Fibroblast of skin of right biceps (primary cell): ENCODE results near the gene GPS2.

Source experiments
- DNase-seq: peaks from one replicate; pipeline ENCODE4 v3.0.0-alpha.2; 2013

The GPS2 gene

DNA sequence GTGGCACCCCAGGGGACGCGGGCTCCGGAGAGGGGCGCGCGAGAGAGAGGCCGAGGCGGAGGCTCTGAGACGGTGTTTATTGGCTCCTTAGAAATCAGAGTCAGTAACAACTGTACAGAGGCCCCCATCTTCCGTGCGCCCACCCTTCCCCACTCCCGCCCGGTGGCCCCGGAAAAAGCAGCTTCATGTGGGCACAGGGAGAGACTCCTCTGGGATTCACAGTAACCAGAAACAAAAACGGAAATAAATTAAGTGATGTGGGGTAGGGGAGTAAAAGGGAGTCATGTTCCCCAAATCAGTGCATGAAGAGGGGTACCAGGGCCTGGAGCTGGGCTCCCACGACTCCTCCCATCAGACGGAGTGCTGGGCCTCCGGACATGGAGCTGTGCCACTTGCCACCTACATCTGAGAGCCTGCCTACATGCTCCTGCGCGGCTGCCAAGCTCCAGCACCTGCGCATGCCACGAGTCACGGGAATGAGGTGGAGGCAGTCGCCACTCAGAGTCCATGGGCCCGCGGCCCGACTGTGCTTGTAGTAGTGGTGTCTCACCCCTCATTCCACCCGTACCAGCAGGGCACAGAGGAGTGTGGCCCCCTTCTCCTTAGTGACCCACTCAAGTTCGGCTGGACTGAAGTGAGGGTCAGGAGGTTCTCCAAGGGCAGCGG is 543 bp upstream of the GPS2 start:
- no peak for DNase-seq

DNA sequence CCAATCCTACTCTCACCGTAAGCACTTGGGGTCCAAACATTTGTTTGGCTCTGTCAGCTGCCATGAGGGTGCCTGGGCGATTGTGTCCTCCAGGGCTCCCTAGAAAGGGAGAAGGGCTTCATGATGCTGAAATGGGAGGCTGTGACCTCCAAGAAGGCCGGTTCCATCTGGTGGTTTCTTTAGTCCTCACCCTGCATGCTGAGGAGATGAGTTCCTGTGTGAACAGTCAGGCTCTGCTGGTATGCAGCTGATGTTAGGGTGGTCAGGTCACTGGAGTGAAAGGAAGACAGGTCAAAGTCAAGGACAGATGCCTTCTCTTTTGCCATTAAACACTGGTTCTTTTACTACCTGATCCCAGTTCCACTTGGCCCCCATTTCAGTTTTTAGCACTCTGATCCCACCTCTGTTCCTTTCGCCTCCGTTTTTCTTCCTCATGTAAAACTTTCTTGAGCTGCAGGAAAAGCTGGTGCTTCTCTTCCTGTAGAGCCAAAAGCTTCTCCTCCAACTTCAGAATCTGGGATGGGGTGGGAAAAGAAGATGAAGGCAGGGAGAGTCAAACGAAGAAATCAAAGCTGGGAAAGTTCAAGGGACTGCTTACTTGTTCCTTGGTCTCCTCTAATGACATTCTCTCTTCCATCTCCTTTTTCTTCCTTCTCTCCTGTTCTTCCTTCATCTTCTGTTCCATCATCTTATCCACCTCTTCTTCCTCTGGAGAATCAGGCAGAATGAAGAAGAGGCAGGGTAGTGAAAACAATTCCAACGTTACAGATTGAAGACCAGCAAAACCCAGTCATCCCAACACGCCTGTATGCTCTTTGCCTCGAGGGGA is 1.1 kb downstream of the GPS2 start:
- peak; percentile 14 for DNase-seq

DNA sequence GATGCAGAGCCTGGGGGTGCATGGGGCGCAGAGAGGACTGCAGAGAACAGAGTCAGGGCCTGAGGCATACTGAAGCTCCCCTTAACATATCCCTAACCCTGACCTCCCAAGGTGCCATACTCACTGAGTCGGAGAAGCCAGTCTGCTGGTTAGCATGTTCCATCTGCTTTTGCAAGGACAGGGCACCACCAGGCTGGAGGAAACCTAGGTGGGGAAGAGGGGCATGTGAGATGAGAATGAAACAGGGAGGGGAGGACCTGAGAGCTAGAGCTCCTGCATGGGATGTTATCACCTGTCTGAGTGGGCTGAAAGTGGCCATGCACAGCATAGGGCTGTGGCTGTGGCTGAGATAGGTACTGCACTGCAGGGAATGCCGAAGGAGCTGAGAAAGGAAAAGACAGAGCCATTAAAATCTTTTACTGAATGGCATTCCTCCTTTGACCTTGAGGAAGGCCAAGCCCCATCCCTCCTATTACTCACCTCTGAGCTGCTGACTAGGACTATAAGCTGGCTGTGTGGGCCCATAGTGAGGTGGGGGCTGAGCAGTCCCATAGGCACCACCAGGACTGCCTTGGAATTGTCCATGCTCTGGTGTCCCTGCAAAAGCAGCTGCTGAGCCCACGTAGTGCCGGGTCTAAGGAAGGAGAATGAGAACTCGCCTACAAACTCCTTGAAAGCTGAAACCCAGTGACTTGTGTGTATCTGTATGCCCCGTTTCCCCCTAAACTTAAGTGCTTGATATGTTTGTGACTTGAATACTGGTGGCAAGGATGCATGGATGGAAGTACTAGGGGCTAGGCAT is 1.9 kb downstream of the GPS2 start:
- DNase-seq: peak; percentile 15

DNA sequence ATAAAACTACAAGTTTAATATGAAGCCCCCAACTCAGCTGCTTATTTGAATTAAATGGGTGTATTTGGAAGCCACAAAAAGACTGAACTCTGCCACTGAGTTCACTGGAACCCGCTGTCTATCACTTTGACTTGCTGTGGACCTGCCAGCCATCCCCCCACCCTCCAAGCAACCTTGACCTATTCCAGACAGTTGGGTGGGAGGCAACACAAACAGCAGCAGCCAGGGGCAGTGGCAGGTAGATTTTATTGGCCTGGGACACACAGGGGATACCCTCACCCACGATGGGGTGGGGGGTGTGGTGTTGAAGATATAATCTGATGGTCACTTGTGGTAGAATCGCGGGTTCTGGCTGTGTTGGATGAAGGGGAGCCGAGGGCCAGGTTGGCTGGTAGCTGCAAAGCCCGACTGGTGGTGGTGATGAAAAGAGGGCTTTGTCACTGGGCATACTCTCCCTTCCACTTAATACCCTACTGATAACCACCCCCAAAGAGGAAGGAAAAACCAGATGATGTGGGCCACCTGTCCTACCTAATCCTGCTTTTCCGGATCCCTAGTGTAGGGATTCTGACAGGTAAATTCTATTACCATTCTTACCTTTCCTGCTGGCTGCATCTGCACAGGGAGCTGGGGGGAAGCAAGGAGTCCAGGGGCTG is 2.6 kb downstream of the GPS2 start:
- DNase-seq: no peak

DNA sequence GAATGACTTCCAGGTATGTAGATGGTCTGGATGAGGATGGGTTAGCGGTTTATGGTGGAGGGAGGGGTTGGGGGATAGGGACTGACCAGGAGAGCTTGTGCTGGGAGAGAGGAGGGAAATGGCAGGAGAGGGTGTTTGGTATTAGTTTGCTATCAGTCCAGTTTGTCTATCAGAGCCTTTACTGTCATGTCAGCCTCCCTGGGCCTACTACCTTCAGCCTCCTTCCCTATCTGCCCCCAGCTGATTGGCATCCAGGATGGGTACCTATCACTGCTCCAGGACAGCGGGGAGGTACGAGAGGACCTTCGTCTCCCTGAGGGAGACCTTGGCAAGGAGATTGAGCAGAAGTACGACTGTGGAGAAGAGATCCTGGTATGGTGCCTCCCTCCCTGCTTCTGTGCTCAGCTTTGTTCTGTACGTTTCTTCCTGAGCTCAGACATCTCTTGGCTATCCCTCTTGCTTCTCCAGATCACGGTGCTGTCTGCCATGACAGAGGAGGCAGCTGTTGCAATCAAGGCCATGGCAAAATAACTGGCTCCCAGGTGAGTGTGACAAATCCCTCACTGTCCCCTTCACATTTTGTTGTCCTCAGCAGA is 4.0 kb downstream of the GPS2 start:
- DNase-seq: no peak

DNA sequence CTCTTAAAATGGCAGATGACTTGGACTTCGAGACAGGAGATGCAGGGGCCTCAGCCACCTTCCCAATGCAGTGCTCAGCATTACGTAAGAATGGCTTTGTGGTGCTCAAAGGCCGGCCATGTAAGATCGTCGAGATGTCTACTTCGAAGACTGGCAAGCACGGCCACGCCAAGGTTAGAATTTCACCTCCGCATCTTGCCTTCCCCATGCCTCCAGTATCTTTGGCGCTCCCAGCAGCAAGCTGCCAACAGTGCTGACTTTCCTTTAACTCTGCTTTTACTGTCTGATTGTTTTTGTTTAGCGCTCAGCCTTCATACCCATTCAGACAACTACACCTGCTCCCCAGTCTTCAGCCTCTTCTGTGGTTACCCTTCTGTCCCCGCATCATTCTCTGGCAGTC is 5.5 kb downstream of the GPS2 start:
- DNase-seq: no peak

DNA sequence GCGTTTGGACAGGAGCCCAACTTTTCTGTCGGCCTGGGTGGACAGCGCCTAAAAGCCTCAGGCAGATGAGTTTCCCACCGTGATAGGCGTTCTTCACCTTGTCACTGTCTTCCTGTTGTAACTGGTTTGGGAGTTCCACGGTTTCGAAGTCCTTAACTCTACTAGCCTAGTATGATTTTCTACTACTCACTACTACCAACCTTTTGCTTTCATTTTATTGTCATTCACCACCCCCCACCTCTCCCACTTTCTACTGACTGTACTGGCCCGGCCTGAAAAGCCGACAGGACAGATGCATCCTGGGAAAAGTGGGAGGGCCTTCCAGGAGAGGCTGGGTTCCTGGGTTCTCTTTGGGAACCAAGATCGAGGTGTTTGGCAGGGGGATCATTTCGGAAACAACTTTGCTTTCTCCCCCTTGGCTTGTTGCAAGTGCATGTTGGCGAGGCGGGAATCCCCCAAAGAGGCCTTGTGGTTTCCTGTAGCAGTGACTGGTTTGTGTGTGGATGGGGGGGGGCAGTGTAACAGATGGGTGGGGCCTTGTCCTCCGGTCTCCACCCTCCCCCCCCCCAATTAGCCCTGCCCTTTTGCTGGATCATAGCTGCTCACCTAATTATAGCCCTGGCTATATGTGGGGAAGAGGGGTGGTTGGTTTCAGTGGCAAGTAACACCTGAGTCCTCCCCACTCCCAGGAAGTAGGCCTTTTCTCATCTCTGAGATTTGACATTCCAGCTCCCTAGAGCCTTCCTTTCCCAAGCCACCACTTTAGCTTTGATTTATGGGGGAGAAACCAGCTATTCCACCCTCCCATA is 6.3 kb downstream of the GPS2 start:
- DNase-seq: peak; percentile 82

DNA sequence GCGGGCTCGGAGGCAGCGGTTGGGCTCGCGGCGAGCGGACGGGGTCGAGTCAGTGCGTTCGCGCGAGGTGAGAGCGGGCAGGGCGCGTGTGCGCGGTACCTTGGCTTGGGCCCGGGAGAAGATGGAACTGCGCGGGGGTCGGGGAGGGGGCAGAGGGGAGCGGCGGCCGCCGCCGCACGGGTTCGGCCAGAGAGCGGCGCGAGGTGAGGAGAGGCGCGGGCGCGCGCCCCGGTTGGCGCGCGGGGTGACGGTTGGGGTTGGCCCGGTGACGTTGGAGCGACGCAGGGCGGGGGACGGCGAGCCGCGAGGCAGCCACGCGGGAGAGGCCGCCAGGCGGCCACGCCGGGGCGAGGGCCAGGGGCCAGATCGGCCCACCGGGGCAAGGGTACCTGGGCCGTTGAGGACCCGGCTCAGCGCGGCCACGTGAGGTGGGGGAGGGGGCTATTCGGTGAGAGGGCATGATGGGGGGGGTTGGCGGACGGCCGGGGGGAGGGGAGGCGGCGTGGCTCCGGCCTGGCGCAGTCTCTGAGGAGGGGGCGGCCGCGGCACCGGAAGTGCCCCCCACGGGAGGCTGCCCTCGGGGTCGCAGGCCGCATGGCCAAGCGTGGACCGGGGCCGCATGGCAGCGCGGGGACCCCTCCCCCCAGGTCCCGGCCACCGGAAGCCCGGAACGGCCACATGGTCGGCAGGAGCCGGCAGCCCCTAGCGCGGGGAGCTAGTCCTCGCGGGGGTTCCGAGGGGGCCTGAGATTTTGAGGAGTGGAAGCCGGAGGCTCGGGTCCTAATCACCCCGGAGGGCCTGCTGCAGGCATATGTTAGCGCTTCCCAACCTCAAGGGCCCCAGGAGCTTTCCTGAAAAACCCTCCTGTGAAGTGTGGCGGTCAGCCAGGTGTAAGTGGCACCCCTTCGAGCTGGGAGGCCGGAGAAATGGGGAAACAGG is 7.2 kb downstream of the GPS2 start:
- DNase-seq: peak; percentile 45

DNA sequence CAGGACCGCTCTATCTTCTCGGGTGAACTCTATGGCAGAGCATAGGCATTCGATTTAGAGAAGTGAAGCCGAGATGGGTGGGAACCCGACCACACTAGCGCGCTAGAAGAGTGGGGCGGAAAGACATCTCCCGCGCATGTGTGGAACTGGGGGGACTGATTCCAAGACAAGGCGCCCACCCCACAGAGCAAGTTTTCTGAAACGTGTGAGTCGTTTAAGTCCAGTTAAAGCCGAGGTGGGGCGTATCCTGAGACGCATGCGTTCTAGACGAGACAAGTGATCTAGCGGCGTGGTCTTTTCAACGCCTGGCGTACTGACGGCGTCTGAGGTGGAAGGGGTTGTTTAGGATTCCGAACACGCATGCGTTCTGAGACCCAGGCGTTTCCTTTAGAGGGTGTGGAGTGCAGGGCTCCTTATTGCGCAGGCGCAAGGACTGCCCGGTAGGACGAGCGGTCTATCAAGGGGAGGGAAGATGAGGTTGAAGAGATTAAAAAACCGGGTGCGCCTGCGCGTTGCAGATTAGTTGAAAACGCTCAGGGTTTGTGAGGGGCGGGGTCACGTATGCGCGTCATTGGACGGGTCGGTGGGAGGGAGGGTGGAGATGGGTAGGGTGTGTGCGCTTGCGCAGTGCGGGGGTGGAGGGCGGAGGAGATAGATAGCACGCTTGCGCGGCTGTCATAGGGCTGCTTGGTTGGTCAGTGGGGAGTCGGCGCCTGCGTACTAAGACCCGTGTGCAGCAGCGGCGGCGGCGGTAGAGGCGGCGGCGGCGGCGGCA is 8.1 kb downstream of the GPS2 start, which contains the start of gene EIF5A:
Gene EIF5A, plus strand, starts transcription at position 718 of the 775 bp plus-strand sequence. CDS start 2,008 bp downstream, outside the sequence.
- peak; percentile 100 for DNase-seq

DNA sequence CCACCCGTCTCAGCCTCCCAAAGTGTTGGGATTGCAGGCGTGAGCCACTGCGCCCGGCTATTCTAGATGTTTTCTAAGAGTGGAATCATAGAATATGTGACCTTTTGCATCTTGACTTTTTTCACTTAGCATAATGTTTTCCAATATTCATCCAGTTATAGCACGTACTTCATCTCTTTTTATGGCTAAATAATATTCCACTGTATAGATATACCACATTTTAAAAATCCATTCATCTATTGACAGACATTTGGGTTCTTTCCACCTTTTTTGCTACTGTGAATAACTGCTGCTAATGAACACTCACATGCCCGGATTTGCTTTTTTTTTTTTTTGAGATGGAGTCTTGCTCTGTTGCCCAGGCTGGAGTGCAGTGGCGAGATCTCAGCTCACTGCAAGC is 11.0 kb downstream of the GPS2 start:
- no peak for DNase-seq

DNA sequence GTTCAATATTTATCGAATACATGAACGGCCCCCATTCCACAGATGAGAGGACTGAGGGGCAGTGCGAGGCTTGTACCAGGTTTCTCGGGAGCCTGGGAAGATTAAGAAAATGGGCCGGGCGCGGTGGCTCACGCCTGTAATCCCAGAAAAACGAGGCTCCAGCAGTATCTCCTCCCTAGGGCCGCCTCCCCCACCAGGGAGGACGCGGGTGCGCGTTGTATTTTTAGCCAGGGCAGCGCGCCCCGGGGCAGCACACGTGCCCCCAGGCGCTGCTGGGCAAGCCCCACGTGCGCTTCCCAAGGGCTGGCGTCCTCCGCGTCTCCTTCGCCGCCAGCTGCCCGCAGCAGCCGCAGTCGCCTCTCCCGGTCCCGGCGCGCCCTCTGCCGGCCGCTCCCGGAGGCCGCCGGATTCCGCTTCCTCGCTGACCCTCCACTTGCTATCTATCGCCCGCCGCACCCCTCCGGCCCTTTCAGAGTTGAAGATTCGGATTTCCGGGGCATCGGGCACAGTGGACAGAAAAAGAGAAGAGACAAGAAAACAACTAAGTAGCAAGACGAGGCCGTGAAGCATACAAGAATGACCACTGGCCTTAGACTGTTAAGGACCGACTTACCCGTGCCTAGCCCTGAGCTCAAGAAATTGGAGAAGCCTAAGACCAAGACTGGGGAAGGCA is 18.8 kb downstream of the GPS2 start:
- DNase-seq: peak; percentile 70

DNA sequence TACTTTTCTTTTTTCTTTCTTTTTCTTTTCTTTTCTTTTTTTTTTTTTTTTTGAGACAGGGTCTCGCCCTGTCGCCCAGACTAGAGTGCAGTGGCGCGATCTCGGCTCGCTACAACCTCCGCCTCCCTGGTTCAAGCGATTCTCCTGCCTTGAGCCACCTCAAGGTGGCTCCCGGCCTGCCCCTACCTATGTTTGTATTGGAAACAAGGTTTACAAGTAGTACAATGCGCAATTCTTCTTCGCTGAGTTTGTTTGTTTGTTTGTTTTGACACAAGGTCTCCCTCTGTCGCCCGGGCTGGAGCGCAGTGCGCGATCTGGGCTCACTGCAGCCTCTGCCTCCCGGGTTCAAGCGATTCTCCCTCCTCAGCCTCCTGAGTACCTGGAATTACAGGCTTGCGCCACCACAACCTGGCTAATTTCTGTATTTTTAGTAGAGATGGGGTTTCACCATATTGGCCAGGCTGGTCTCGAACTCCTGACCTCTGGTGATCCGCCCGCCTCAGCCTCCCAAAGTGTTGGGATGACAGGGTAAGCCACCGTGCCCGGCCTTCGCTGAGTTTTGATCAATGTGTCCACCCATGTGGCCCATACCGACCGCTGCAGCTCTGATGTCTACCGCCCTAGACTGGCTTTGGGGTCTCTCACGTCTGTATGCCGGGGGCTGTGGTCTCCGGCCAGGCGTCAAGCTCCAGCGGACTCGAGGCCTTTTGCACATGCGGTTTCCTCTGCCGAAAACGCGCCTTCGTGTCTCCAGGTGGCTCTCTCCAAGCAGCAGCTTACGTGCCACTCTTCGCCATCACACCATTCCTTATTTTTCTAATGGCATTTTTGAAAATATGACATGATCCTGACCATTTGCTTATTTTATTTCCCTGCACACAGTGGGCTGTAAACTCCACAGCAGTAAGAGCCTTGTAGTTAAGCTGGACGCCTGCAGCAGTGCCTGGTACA is 19.7 kb downstream of the GPS2 start:
- no peak for DNase-seq

DNA sequence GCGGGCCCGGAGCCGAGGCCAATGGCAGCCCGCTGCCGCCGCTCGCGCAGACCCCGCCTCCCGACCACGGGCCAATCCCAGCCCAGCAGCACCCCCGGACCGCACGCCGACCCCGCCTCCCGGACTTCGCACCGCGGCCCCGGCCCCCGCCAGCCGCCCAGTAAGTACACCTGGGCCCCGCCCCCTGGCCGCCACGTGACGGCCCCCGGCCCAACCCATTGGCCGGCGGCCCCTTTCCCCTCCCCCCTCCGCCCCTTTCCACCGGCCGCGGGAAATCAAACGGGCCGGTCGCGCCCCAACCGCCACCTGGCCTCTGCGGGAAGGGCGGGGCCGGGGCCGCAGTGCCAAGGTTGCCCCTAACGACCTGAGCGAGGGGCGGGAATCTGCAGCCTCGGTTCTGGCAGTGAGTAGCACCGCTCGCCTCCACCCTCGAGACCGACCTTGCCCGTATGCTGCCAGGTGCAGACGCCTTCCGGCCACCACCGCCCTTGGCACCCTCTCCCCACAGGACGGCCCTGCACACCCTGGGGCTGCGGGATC is 20.5 kb downstream of the GPS2 start, which contains the start of gene YBX2:
Gene YBX2, minus strand, starts transcription at position 26 of the 540 bp plus-strand sequence. CDS start 139 bp downstream, outside the sequence.
- peak; percentile 46 for DNase-seq

DNA sequence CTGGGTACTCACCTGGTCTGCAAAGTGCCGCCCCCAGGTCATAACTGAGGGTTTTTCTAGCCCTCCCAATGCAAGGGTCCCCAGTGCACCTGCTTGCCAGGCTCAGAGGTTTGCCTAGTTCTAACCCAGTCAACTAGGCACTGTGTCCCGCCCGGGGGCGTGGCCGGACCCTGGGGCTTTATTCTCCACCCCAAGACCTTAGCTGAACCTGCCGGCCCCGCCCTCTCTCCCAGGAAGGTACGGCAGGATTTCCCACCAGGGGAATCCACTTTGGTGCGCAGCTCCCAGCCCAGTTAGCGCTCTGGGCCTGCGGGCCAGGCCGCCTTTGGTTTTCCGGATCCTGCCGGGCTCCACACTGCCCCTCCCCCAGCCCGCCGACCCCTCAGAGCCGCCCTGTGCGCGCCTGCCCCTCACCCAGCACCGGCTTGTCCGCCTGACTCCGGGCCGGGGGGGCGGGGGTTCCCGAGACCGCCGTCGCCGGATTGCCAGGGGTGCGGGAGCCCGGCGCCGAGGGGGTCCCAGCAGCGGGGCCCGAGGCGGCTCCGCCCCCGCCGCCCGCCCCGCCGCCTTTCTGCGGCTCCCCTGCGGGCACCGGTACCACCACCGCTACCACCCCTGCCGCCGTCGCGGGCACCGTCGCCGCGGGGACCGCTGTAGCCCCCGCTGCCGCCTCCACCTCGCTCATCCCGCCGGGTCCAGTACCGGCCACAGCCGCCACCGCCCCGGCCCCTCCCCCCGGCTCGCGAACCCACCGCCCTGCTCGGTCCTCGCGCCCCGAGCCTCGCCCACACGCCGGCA is 21.1 kb downstream of the GPS2 start:
- no peak for DNase-seq

DNA sequence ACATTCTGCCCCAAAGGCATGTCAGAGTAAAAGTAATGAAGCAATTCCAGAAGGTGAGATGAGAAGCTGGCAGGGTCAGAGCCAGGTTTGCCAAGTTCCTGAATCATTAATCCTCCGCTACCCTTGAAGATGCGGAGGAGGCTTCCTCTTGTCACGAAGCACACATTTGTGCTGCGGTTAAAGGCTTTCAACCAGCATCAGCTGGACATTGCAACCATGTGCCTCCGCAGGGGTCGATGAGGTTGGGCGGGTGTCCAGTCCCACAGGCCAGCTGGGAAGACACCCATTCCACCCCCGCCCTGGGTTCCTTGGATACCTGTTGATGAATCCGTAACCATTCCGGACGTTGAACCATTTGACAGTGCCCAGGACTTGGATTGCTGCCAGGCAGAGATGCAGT is 22.0 kb downstream of the GPS2 start:
- DNase-seq: no peak

DNA sequence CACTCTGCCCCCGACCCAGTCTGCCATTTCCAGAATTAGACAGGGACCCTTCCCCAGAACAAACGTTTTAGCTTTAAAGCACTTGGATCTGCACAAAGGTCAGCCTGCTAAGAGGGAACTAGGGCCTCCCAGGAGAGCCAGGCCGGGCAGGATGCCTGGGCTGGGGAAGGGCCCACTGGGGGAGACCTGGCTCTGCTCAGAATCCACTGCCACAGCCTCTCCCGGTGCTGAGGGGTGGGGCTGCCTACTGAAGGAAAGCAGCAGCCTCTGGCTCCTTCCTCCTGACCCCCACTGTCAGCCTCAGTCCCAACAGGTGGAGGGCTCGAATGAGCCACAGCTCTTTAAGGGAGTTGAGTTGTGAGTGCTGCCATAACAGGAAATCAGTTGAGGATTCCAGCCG is 22.4 kb downstream of the GPS2 start:
- DNase-seq: no peak

DNA sequence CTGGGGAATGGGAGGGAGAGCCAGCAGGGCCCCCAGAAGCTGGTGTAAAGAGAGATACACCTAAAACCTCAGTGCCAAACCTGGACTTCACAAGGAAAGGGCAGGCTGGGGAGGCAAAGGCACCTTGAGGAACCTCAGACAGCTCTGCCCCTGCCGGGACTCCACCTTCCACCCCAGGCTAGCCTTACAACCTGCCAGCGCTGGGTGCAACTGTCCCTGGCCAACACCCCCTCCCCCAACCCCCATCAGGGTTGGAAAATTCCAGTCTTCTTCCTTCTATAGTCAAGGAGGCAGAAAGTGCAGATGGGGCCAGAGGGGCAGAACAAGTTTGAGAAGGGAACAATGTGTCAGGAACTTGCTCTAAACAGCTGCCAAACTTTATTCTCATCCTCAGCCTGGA is 23.0 kb downstream of the GPS2 start:
- no peak for DNase-seq
